GM12801 (cell line): ENCODE data around the gene KY.

Experiments
- CTCF ChIP-seq: IDR thresholded peaks from one replicate; pipeline ENCODE4 v1.5.1; 2011; ENCODE audit warnings: control low read depth; ENCODE audit not compliant: insufficient read length; ENCODE audit errors: extremely low read depth

KY gene

DNA sequence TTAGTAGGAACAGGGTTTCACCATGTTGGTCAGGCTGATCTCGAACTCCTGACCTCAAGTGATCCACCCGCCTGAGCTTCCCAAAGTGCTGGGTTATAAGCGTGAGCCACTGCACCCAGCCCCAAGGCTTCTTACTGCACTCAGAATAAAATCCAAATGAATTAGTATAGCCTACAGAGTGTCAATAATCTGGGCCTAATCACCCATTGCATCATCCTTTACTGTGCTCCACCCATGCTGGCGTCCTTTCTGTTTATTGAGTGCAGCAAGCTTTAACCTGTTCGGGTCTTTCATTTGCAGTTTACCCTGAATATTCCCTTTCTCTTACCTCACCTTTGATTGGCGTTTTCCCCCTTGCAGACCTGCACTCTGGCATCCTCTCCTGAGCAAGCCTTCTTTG is 87.2 kb downstream of the KY start:
- TF ChIP-seq CTCF = no peak

- TF ChIP-seq CTCF = no peak
These were observed 88.8 kb downstream of the KY start for GRCh38 chr3:134562055-134562454.

DNA sequence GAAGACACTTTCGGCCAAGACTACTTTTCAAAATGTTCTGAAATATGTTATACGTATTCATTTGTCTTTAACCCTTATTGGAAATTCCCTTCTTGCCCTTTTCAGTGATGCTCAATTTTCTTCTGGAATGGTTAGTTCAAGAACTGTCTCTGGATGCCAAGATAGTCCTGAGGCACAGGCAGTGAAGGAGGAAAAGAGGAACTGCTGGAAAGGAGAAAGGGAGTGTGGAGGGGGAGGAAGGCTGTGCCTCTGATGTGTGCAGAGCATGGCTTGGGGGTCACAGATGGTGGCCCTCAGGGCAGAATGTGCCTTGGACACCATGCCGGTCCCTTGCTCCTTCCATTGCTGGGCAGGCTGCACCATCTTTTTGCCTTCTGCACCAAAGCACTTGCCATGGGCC is 91.2 kb downstream of the KY start:
- TF ChIP-seq CTCF = no peak
